Ureter (tissue), 1 donor: ENCODE data around the gene ERN1. TPM values are rescaled to one million over a fixed set of nuclear protein-coding genes. Genes with fewer than 3 reads are reported as not detected.
A peak's percentile ranks its signal among the peaks of the same experiment; 100 is the strongest.

Experiments used
- DNase-seq: peaks from one replicate; pipeline ENCODE4 v3.0.0-alpha.2; 2020; ENCODE audit warnings: low spot score
- total RNA-seq: library from RNA; stranded (reverse); gene quantifications from one replicate; pipeline ENCODE4 v1.2.4, GENCODE V29; 2023
- donor health status: DM: yes; HTN: yes; CAD: no.

Gene ERN1
- total RNA-seq, 1 donor from 2014 or later = 49.2 TPM

- no peak for DNase-seq
Observed at GRCh38 chr17:64110379-64111152, 19.4 kb downstream of the ERN1 start.

- DNase-seq = no peak
Observed at GRCh38 chr17:64109400-64109799, 20.5 kb downstream of the ERN1 start.

- no peak for DNase-seq
Observed at GRCh38 chr17:64107500-64108236, 22.3 kb downstream of the ERN1 start.

DNA sequence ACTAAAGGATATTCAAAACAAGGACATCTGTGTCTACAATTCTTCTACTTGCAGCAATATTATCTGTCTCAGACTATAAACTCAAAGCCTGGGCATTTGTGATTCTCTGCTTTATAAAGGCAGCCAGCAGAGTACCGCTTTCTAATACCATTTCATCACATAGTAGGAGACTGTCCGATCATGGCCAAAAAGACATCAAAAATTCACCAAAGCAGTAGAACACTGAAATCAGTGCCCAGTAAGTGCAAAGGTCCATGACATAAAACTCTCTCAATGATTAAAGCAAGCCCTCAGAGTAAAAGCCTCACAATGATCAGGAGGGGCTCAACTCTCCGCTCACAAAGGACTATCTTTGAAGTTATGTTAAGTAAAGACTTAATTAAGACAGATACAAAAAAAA, 23.0 kb downstream of the ERN1 start:
- no peak for DNase-seq

DNA sequence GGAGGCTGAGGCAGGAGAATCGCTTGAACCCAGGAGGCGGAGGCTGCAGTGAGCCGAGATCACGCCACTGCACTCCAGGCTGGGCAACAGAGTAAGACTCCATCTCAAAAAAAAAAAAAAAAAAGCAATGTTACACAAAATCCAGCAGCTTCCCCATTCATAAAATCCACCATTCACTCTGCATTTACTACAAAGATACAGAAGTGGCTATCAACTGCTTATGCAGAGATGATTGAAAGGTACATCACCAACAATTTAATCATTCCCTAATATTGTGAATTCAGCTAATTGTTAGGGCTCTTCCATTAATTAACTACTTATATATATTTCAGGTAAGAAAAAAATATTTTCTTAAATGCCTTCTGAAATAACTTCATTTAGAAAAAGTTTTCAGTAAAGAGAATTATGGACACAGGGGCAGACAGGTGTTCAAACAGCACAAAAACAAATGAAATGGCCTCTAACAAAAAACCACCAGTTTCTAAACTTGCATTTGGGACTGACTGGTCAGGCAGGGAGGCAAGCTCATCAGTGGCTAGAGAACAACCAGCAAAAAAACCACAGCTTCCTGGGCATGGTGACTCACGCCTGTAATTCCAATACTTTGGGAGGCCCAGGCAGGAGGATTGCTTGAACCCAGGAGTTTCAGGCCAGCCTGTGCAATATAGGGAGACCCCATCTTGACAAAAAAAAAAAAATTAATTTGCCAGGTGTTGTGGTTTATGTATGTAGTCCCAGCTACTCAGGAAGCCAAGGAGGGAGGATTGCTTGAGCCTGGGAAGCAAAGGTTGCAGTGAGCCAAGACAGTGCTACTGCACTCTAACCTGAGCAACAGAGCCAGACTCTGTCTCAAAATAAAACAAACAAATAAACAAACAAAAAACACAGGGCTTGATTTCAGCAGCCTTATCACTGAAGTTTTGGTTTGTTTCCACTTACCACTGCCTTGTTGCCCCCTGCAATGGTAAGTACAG, 26.3 kb downstream of the ERN1 start:
- peak; percentile 29 for DNase-seq

GRCh38 chr17:64102627-64103390, 27.1 kb downstream of the ERN1 start:
- DNase-seq = peak; percentile 29

GRCh38 chr17:64099543-64099942, 30.4 kb downstream of the ERN1 start:
- peak; percentile 19 for DNase-seq

DNA sequence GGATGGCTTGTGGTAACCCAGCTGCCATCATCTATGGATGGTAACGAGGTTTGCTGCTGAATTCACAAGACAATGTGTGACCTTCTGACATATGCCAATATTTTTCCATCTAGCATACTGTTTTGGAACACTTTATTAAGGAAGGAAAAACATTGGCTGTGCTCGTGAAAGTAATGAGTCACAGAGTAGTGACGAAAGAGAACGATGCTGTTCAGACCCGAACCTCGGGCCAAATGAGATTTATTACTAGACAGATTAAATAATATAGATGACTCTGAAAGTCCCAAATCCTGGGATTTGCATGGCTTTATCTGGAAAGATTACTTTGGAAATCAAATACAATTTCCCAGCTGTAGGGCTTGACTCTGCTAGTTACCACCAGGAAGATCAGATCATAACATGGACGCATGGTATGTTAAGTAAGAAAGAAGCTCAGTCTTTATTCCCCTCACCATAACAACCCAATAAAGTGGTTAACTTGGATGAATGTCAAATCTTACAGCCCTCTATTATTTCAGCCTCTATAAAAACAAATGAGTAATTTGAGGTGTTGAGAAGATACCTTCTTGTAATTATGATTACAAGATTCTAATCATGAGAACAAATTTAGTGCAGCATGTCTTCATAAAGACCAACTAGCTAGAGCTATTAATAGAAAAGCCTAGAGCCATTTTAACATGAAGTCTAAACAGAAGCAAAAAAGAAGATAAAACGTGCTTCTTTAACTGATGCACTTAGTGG, 32.6 kb downstream of the ERN1 start:
- DNase-seq = no peak

DNA sequence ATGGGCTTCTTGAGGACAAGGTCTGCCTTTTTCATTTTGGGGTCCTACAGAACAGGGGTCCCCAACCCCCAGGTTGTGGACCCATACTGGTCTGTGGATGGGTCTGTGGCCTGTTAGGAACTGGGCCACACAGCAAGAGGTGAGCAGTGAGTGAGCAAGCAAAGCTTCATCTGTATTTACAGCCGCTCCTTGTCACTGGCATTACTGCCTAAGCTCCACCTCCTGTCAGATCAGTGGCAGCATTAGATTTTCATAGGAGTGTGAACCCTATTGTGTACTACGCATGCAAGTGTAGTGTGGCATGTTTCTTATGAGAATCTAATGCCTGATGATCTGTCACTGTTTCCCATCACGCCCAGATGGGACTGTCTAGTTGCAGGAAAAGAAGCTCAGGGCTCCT, 33.9 kb downstream of the ERN1 start:
- no peak for DNase-seq

GRCh38 chr17:64095144-64095882, 34.6 kb downstream of the ERN1 start:
- DNase-seq = no peak

- DNase-seq = no peak
Observed at GRCh38 chr17:64094412-64094811, 35.5 kb downstream of the ERN1 start.

GRCh38 chr17:64092952-64093451, 36.9 kb downstream of the ERN1 start:
- DNase-seq = no peak

- no peak for DNase-seq
Observed at GRCh38 chr17:64092113-64092512, 37.8 kb downstream of the ERN1 start.

DNA sequence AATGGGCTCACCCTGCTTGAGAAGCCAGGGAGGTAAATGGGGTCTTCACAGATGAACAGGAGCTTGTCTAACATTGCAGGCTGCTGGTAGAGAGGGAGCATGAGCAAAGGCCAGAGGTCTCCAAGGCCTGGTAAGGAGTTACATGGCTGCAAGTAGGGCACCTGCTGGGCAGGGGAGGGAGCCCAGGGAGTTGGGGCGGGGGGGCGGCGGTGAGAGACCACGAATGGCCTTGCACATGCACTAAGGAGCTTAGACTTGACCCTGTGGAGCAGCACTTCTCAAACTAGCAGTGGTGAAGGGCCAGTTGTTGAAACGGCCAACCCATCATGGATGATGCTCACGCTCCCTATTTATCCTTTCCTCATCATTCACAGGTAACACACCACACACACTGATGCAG, 38.4 kb downstream of the ERN1 start:
- no peak for DNase-seq

- DNase-seq = no peak
Observed at GRCh38 chr17:64091116-64091515, 38.8 kb downstream of the ERN1 start.

DNA sequence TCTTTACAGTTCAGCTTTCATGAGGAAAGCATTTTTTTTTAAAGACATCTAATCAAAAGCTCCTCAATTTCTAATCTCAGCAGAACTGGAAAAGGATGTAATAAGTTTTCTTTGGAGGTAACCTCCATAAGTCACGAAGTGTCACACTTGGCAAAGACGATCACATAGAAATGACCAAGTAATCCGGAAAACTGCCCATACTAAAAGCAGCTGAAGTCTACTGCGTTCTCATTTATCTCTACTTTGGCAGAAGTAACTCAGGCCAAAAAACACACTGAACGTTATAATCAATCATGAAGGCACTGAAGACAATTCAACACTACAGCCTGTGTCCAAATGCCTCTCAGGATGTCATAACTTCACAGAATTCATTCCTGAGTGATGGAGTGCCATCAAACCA, 39.8 kb downstream of the ERN1 start:
- DNase-seq = no peak

GRCh38 chr17:64087252-64088005, 42.5 kb downstream of the ERN1 start:
- DNase-seq = no peak

DNA sequence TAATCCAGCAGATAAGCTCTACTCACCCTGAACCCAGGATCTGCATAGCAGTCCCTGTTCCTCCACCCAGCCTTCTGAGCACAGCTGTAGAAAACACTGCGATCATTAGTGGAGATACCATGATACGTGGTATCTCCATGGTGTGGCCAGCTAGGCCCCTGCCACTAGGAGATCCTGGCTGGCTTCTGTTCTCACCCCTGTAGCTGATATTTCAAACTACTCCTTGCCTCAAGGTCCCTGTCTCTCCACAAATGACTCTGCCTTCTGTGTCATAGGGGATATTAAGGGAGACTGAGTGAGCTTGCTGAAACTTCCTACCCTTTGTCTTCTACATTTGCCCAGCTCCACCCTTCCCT, 44.3 kb downstream of the ERN1 start:
- no peak for DNase-seq
